ENCODE results near the gene VGLL4. TPM values are rescaled to one million over a fixed set of nuclear protein-coding genes. Genes with fewer than 3 reads are reported as not detected.
A peak's percentile ranks its signal among the peaks of the same experiment; 100 is the strongest.

Gene VGLL4
- total RNA-seq, 2 experiments from 2014 or later = 34.2 to 35.5 TPM

DNA sequence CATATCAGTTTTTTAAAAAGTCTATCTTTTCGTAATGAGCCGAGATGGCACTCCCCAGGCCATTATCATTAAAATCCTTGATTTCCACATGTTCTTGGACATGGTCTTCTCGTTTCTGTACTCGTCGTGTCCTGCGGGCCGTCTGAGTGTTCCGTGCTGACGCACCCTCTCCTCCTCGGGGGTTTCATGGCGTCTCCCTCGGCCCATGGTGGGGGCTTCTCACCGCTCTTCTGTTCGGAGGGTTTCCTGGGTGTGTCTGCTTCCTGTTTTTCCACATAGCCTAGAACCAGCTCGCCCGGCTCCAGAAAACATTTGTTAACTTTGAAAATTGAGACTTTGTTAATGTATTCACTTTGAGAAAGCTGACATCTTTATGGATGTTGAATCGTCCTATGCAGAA, 92.7 kb downstream of the VGLL4 start:
- no peaks in the 10 kb centered on the region for H3K4me1 Mint-ChIP-seq
- no peak overlapping the region for H3K4me3 Mint-ChIP-seq
- peaks cover 20% of the 10 kb centered on the region for H3K36me3 Mint-ChIP-seq (ENCODE audit: low read depth)
- no peak overlapping the region for H3K27ac Mint-ChIP-seq
- ChIA-PET POLR2A (no interaction called here), CTCF (interaction anchor here (1.0 kb wide), 1 partner anchor 96 kb away, joined by 3 read pairs; no protein-coding TSS in a partner anchor)
- H3K9me3 Mint-ChIP-seq = peaks cover 4% of the 10 kb centered on the region
- DNase-seq = no peak
- H3K27me3 Mint-ChIP-seq = no peaks in the 10 kb centered on the region

- no peaks in the 10 kb centered on the region for H3K27me3 Mint-ChIP-seq
- ChIA-PET CTCF (no interaction called here), POLR2A (no interaction called here)
- H3K4me1 Mint-ChIP-seq = no peaks in the 10 kb centered on the region
- H3K27ac Mint-ChIP-seq = no peak overlapping the region
- no peak for DNase-seq
- H3K4me3 Mint-ChIP-seq = no peak overlapping the region
- peaks cover 4% of the 10 kb centered on the region for H3K9me3 Mint-ChIP-seq
- H3K36me3 Mint-ChIP-seq (ENCODE audit: low read depth) = peaks cover 15% of the 10 kb centered on the region
Measured at GRCh38 chr3:11549580-11550140, 94.1 kb downstream of the VGLL4 start.

DNA sequence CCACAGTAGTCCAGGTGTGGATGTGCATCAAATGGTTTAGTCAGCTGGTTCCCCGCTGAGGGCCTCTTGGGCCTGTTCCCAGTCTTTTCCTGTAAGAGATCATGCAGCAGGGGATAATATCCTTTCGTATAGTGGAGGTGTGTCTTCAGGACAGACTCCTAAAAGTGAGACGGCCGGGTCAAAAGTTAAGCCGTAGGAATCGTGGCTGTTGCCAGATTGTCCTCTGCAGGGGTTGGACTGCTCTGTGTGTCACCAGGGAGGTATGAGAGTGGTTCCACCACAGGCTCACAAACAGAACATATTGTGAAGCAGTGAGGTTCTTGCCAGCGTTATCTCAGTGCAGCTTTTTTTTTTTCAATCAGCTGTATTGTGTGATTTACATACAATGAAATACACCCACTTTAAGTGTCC, 95.0 kb downstream of the VGLL4 start:
- Mint-ChIP-seq H3K4me3 (no peak overlapping the region), H3K36me3 (ENCODE audit: low read depth) (peaks cover 15% of the 10 kb centered on the region), H3K27ac (no peak overlapping the region), H3K27me3 (no peaks in the 10 kb centered on the region), H3K4me1 (no peaks in the 10 kb centered on the region), H3K9me3 (peaks cover 4% of the 10 kb centered on the region)
- ChIA-PET CTCF (no interaction called here), POLR2A (no interaction called here)
- no peak for DNase-seq

- ChIA-PET CTCF (no interaction called here), POLR2A (no interaction called here)
Measured at GRCh38 chr3:11547498-11547897, 96.2 kb downstream of the VGLL4 start.

GRCh38 chr3:11546657-11547302, 96.9 kb downstream of the VGLL4 start:
- Mint-ChIP-seq H3K27ac (no peak overlapping the region), H3K9me3 (peaks cover 4% of the 10 kb centered on the region), H3K4me3 (no peak overlapping the region), H3K27me3 (no peaks in the 10 kb centered on the region), H3K4me1 (no peaks in the 10 kb centered on the region), H3K36me3 (ENCODE audit: low read depth) (peaks cover 4% of the 10 kb centered on the region)
- no peak for DNase-seq
- ChIA-PET POLR2A (no interaction called here), CTCF (interaction anchor here (1.3 kb wide), 1 partner anchor 10 kb away, joined by 3 read pairs; no protein-coding TSS in a partner anchor)

More at GRCh38 chr3:11547498-11547897, 96.2 kb downstream of the VGLL4 start:
- Mint-ChIP-seq H3K36me3 (ENCODE audit: low read depth) (peaks cover 4% of the 10 kb centered on the region), H3K27ac (no peak overlapping the region), H3K9me3 (peaks cover 4% of the 10 kb centered on the region), H3K4me3 (no peak overlapping the region), H3K27me3 (no peaks in the 10 kb centered on the region), H3K4me1 (no peaks in the 10 kb centered on the region)
- DNase-seq = no peak

- POLR2A ChIA-PET = no interaction called here
- Mint-ChIP-seq H3K27ac (no peak overlapping the region), H3K36me3 (ENCODE audit: low read depth) (peaks cover 4% of the 10 kb centered on the region), H3K9me3 (peaks cover 4% of the 10 kb centered on the region), H3K4me3 (no peak overlapping the region), H3K27me3 (no peaks in the 10 kb centered on the region), H3K4me1 (no peaks in the 10 kb centered on the region)
- CTCF ChIA-PET = interaction anchor here (0.6 kb wide), 1 partner anchor 14 kb away, joined by 5 read pairs; no protein-coding TSS in a partner anchor
- no peak for DNase-seq
Measured at GRCh38 chr3:11545186-11545851, 98.4 kb downstream of the VGLL4 start.

DNA sequence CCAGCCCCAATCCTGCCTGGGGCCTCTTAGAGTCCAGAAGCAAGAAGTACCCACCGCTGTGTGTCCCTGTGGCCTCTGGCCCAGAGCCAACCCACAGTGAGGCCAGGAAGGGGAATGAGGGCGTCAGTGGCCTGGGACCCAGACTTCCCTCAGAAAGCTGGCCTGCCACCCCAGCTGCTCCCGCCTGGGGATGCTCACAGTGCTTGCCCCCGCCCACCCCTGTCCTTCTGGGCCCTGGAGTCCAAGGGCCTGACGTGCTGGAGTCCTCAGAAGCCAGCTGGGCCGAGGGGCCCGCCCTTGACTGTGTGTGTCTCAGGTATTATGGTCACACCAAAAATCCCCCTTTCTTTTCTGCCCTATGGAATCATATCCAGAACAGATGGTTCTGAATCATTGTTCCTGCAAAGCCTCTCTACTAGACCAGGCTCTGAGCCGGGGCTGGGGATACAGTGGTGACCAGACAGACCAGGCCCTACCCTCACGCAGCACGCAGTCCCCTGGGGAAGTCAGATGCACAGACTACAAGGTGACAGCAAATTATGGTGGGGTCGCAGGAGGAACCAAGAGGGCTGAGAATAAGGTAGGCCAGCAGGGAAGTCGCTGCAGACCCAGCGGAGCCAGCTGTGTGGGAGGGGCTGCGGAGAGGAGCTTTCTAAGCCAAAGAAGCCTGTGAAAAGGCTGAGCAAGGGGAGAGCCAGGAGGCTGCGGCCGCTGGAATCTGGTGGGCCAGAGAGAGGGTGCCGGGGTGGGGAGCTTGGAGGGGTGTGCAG, 99.1 kb downstream of the VGLL4 start:
- Mint-ChIP-seq H3K27ac (no peak overlapping the region), H3K36me3 (ENCODE audit: low read depth) (peaks cover 4% of the 10 kb centered on the region), H3K4me1 (no peaks in the 10 kb centered on the region), H3K27me3 (no peaks in the 10 kb centered on the region), H3K9me3 (peaks cover 4% of the 10 kb centered on the region), H3K4me3 (no peak overlapping the region)
- POLR2A ChIA-PET = no interaction called here
- DNase-seq = no peak
- CTCF ChIA-PET = no interaction called here

GRCh38 chr3:11543948-11544387, 99.7 kb downstream of the VGLL4 start:
- Mint-ChIP-seq H3K27me3 (no peaks in the 10 kb centered on the region), H3K4me1 (no peaks in the 10 kb centered on the region), H3K36me3 (ENCODE audit: low read depth) (peaks cover 4% of the 10 kb centered on the region), H3K9me3 (peaks cover 4% of the 10 kb centered on the region), H3K27ac (no peak overlapping the region), H3K4me3 (no peak overlapping the region)
- ChIA-PET CTCF (no interaction called here), POLR2A (no interaction called here)
- DNase-seq = no peak

DNA sequence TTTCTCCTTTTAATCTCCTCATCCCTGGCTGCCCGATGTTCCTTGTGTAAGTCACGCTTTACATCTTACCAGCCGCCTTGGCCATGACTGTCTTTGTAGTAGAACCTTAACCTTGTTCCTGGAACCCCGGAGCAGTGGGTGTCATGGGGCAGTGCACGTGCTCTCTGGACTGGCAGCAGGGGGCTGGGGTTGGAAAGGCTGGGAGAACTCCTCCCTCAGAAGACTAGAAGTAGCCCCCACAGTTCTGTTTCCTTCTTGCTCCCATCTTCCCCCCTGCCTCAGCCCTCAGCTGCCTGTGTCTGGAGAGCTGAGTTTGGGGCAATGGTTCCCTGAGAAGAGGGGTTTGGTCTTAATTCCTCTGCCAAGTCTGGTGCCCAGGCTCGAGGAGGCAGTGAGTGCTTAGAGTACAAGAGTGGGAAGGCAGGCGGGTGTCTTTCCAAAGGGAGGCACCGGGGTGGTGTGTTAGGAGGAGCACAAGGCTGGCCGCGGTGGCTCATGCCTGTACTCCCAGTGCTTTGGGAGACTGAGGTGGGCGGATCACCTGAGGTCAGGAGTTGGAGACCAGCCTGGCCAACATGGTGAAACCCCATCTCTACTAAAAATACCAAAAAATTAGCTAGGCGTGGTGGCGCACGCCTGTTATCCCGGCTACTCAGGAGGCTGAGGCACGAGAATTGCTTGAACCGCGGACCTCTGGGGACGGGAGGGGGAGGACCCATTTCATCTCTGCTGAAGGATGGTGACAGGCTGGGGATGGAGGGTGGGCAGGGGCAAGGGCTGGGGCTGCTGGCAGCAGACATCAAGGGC, 100.4 kb downstream of the VGLL4 start:
- Mint-ChIP-seq H3K4me3 (no peak overlapping the region), H3K9me3 (peaks cover 4% of the 10 kb centered on the region), H3K27me3 (no peaks in the 10 kb centered on the region), H3K27ac (no peak overlapping the region), H3K36me3 (ENCODE audit: low read depth) (peaks cover 4% of the 10 kb centered on the region), H3K4me1 (no peaks in the 10 kb centered on the region)
- ChIA-PET CTCF (interaction anchor here (0.8 kb wide), 1 partner anchor 20 kb away, joined by 3 read pairs; no protein-coding TSS in a partner anchor), POLR2A (no interaction called here)
- no peak for DNase-seq

- H3K27ac Mint-ChIP-seq = no peak overlapping the region
- no peaks in the 10 kb centered on the region for H3K27me3 Mint-ChIP-seq
- H3K4me3 Mint-ChIP-seq = no peak overlapping the region
- ChIA-PET CTCF (interaction anchor here (0.8 to 1.1 kb wide), 2 partner anchors 21 to 73 kb away, joined by 3 read pairs; no protein-coding TSS in a partner anchor), POLR2A (no interaction called here)
- H3K36me3 Mint-ChIP-seq (ENCODE audit: low read depth) = peaks cover 3% of the 10 kb centered on the region
- no peaks in the 10 kb centered on the region for H3K4me1 Mint-ChIP-seq
- no peak for DNase-seq
- H3K9me3 Mint-ChIP-seq = peaks cover 4% of the 10 kb centered on the region
Measured at GRCh38 chr3:11542551-11542950, 101.2 kb downstream of the VGLL4 start.

DNA sequence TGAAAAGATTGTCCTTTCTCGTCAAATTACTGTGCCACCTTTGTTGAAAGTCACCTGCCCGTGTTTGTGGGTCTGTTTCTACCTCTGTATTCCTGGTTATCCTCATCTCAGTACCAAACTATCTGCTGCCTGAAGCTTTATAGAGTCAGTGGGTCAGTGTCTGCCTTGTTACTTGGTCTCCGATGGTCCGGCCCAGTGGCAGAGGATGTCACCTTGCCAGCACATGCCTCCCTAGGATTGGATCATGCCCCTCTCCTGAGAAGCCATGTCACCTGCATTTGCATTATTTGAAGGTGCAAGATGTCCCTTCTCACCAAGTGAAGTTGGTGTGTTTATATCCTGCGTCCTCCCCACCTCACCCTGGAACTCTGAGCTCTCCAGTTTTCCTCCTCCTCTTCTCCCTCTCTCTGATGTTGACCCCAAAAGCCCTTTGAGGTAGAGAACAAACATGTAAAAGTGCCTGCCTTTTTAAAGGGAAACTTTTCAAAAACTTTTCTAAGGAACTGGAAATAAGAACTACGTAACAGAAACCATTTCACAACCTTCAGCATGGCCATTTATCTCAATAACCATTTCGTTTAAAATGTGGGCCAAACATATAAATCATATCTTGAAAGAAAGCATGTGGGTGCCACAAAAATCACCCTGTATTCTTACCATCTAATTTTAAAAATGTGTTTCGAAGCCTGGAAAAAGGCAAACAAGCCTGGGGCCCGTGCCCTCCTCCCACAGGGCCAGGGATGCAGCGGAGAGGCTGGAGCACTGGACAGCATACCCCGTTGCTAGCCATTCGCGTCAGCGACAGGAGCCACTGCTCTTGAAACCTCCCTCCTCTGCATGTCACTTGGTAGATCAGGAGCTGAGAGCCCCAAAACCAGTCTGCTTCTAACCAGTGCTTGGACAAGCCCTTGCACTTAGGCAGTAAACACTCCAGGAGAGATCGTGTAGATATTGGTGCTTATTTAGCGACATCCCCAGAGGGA, 102.1 kb downstream of the VGLL4 start:
- no peaks in the 10 kb centered on the region for H3K9me3 Mint-ChIP-seq
- H3K27me3 Mint-ChIP-seq = no peaks in the 10 kb centered on the region
- ChIA-PET CTCF (interaction anchor here (1.1 to 1.2 kb wide), 2 partner anchors 22 to 74 kb away, joined by 3 read pairs; no protein-coding TSS in a partner anchor), POLR2A (no interaction called here)
- peak overlapping the region; percentile 2 for H3K27ac Mint-ChIP-seq
- DNase-seq = no peak
- no peaks in the 10 kb centered on the region for H3K4me1 Mint-ChIP-seq
- H3K36me3 Mint-ChIP-seq (ENCODE audit: low read depth) = no peaks in the 10 kb centered on the region
- H3K4me3 Mint-ChIP-seq = no peak overlapping the region

Measured in activated CD4-positive, alpha-beta T cell treated with anti-CD3 and anti-CD28 coated beads, Interleukin-2, amount 10 ng/mL, durations not matched to agents 7 days and 5 days (primary cell).